Measurements from ENCODE around the gene MARK2.

MARK2 gene

DNA sequence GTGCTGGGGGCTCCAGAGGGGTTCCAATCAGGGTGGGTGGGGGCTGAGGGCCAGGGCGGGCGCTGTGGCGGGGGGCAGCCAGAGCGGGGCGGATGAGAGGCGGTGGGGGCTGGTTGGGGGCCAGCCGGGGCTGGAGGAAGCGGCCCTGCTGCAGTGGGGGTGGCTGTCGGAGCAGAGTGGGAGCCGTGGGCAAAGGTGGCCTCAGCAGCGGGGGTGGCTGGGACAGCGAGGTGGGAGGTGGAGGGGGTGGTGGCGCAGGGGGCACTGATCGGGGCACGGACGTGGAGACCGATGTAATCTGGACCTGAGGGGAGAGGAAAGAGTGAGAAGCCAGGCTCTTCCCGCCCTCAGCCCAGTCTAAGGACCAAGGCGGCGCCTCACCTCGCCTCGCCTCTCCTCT is 73.0 kb downstream of the MARK2 start:
- DNase-seq, result no peak

DNA sequence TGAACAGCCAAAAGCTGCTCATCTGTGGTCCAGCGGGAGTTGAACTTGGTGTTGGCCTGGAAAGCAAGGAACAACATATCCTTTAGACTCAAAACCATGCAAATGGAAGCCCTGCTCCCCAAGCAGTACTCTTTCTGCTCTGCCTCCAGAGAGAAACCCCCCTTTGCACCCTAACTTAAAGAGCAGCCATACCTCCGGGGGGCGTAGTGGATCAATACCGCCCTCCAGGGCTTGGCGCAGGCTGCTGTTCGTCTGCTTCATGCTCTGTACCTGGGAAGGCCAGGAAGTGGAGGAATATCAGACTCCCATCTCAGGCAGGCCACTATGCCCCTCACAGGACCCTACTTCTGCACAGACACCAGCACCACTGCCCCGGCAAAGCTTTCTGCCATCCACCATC is 73.8 kb downstream of the MARK2 start:
- no peak for DNase-seq

DNA sequence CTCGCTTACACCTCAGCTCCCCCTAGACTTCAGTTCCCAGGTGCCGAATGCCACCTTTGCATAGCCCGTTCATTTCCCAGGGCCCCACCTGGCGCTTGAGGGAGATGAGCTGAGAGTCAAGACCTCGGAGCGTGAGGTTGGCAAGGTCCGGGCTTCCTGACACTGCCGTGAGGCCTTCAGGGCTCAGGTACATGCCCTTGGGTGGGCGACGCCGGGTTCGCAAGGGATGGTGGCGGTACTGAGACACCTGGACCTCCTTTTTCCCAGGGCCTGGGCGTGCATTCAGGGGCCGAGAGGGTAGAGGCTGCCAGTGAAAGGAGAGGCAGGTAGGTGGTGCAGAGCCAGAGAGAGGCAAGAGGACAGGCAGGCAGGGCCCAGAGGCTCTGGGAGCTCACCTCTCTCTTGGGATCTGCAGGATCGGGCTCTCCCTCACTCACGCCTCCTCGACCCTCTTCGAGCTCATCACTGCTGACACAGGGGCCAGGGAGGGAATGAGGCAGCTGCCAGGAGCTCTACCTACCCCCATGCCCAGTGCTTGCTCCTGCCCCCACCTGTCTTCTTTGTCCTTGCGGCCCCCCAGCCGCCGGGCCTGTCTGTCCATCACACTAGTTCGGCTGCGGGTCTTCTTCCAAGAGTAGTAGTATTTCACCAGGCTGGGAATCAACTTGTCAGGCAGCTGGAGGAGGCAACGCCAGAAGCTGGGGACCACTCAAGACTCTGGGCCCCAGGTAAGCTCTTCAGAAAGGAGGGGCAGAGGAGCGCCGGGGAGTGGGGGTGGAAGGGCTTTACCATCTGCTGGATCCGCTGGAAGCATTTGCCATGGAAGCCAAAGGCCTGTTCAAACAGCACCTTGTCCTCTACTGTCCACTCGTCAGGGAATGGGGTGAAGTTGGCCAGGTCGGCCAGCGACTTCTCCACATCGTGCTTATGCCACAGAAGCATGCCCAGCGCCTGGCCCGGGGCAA is 75.2 kb downstream of the MARK2 start:
- DNase-seq, result no peak

DNA sequence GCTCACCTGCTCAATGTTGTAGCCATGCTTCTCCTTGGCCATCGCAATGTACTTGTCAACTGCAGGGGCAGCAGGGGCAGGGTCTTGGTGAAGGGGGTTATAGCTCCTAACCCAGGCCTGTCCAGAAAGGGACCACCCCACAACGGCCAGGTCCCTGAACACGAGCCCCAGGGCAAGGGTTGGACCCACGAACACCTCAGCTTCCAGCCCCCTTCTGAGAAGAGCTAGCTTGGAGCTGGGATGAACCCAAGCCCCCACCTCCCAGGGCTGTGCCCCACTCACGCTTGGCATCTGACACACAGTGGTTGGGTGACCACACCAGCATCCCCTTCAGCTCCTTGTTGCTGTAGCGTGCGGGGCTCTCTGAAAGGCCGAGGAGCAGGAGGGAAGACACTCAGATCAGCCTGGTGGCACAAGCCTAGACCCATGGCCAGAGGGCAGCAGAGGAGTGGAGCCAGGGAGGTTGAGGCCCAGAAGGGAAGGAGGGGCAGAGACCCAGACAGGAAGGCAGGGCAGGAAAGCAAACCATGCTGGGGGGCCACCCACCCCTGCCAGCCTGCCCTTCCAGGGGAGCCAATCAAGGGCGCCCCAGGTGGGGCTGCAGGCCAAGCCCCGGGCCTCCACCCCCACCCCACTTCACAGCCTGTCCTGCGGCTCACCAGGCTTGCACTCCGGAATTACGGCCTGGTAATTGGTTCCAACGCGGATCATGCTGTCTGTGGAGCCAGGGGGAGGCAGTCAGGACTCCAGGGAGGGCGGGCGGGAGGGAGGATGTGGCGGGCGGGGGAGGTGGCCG is 76.2 kb downstream of the MARK2 start:
- DNase-seq, result no peak

DNA sequence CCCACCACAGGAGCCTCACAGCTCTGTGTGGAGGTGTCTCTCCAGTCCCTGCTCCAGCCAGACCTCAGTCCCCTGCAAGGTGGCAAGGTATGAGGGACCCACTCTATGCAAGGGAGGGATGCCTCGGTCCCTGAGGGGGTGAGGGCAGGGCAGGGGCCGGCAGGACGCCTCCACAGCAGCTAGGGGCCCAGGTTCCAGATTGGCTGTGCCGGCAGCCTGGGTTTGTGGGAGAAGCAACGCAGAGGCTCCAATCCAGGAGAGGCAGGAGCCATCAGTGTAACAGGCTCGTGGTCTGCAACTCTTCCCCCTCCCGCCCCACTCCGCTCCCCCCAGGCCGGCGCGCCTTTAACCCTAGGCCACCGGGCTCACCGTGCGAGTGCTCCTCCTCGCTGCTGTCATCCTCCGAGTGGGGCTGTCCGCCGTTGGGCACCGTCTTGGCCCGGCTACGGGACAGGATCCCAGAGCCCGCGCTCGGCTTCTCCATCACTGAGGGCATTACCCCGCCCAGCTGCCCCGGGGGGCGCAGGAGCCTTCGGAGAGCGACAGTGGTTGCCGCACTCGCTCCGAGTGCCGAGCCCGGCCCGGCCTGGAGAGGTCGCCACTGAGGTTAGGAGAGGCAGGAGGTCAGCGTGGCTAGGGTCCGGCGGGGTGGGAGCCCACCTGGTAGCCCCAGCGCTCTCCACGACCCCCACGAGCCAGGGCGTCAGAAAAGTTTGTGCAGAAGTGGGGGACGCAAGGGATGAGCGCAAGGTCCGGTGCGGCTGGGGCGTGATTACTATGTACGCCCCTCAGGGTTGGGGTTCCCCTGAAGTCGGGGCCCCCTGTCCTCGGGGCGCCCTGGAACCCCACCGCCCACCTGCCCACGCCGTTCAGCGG is 77.3 kb downstream of the MARK2 start:
- DNase-seq, result peak; percentile 31

DNA sequence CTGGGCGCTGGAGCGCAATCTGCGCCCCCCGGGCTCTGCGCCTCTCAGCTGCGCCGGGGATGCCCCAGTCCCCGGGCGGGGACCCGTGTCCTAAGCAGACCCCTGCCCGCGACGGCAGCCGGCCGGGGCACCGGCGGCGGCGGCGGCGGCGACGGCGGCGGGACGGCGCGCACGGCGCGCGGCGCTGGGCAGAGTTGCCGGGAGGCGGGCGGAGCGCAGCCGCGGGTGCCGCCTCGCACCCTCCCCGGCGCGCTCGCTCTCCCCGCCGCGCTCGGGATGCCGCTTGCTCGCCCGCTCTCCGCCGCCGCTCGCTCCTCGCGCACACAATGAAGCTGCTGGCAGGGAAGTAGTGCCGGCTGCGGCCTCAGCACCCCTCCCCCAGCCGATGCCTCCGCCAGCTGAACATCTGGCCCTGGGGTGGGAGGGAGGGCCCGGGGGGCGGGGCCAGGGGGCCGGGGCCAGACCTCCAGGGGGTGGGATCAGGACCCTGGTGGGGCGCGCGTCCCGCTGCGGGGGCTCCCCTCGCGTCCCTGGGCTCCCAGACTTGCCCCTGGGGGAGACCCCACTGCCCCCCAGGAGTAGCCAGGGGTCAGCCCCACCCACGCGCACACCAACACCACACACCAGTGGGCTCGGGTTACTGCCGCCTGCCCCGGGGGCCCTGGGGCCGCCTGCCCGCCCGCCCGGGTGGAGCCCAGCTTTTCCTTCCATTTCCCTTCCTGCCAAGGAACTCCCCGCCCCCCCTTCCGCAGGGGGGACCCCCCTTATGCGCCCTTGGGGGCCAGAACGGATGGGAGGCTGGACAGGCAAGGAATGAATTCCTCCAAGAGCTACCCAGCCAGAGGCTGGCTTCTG is 78.2 kb downstream of the MARK2 start, which contains the start of gene RCOR2:
TSS of gene RCOR2 (minus strand) at position 328 of the 855 bp plus-strand sequence. CDS start 708 bp downstream, outside the sequence.
- peak; percentile 91 for DNase-seq

DNA sequence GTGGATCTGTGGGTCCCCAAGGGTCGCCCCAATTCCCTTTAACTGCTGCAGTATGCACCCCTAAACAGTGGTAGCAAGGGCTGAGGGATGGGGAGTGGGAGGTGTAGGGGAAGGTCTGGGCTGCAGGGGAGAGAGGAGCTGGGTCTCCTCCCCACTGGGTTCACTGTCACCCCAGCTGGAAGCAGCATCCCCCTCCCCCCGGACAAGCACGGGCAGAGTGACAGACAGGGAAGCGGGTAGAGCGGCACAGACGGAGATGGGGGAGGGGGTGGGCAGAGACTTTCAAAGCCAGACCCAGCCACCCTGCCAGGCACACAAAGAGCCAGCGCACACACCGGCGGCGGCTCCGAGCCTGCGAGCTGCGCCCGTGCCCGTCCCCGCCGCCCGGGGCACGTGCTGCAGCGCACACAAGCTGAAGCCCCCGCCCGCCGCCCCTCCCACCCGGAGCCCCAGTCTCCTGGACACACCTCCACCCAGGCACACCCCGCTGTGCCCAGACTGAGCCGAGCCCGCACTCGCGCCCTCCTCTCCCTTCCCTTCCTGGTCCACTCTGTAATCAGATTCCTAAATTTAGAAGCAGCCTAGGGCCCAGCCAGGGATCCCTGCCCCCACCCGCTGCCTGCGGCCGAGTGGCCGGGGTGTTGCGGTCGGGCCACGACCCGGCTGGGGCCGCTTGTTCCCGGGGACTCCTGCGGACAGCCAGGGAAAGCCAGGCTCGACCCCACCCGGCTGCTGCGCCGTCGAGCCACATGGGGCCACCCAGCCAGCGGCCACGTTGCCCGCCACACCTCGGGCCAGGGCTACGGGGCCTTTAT is 79.0 kb downstream of the MARK2 start:
- DNase-seq, result peak; percentile 96

DNA sequence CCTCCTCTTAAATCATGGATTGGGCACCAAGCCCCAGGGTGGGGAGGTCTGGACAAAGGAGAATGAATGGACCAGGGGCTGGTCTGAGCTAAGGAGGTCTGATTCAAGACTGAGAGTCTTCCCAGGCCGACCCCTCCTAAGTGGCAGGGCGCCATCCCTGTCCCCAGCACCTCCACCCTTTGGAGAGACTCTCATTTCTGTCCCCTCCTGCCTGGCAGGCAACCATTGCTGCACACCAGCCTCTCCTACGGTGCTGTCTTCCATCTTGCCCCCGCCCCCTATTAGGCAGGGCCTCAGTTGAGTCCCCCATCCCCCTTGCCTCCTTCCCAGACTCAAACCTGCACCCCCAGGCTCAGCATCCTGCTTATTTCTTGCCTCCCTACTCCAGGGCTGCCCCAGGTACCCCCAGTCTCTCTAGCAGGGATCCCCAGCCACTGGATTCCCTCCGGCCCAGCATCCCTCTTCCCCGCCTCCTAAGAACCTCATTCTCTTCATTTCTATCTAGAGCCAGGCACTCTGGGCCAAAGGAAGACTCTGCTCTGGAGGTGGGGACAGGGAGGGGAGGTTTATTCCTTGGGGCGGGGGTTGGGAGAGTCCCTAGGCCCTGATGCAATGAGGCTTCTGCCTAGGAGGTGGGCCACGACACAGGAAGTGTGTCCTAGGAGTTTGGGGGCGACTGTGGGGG is 79.7 kb downstream of the MARK2 start:
- peak; percentile 70 for DNase-seq

DNA sequence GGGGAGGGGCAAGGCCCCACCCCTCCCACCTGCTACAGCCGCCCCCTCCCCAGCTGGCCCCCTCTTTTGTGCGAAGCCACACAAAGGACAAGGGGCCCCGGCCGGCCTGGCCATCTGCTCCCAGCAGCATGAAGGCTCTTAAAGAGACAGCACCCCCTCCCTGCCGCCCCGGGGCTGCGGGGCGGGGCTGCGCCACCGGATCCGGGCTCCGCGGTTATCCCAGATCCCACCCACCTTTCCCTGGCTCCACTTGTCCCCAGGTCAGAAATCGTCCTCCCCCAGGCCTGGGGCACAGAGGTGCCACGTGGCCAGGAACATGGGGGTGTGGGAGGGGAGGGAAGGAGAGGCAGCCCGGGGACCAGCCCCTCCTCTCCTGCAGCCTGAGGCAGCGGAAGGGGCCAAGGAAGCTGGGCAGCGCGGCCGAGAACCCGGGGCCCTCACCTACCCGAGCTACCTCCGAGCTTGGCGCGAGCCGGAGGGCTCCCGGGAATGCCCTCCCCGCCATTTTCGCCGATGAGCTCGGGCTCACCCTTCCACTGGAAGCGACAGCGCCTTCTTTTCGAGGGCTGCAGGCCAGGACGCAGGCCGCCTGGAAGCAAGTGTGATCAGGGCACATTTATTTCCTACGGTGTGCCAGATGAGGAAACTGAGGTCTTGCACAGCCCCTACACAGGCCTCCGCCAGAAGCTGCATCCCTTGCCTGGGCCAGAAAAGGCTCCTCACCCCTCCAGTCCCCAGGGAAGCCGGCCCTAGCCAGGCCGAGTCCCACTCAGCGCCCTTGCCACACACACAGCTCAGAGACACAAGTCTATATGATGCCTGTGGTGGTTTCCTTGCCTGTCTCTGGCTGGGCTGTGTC is 80.6 kb downstream of the MARK2 start:
- peak; percentile 88 for DNase-seq

DNA sequence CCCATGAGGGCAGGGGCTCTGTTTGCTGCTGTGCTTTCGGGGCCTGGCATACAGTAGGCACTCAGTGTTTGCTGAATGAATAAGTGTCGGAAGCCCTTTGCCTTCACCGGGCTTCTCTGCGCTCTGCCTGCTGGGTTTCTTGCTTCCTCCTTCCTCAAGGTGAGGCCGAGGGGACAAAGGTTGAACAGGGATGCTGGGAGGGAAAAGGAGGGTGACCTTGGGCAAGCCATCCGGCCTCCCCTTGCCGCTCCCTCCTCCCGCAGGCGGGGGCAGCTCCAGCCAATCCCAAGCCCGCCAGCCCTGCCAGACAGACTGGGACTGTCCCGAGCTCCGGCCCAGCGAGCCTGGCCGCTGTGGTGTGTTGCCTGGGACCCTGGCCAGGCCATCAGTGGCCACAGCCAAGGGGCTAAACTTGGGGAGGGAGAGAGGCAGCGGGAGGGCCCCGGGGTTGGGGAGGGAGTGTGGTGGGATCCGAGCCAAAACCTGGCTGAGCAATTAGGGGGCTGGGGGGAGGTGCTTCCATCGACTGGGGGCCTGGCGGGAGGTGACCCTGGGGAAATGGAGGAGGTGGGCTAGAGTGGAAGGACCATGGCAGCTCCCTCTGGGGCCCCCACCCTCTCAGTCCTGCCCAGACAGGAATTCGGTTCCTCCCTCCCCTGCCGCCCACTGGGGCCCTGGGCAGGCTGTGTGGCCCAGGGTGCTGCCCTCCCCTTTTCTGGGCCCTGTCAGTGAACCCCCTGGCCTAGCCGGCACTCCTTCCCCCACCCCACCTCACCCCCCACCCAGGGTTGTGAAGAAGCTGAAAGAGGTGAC is 81.4 kb downstream of the MARK2 start:
- DNase-seq, result peak; percentile 75

DNA sequence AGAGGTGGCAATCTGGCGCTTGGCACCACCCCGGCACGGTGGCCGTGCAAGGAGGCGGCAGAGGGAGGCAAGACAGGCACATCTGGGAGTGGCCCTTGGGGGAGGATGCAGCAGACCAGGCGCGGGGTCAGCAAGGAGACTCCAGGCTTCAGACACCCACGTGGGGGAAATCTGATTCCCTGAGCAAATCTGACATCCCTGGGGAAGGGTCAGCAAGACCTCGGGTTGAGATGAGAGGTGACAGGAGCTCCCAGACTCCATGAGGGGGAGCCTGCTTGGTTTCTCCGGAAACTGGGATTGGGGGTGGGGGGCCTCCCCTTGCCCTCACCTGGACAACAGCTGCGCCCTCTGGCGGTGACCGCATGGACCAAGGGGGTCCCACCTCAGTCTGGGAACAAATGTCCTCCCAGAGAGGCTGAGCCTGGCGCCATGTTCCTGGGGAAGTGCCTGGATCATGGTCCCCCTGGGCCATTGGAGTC is 82.1 kb downstream of the MARK2 start:
- DNase-seq, result no peak

DNA sequence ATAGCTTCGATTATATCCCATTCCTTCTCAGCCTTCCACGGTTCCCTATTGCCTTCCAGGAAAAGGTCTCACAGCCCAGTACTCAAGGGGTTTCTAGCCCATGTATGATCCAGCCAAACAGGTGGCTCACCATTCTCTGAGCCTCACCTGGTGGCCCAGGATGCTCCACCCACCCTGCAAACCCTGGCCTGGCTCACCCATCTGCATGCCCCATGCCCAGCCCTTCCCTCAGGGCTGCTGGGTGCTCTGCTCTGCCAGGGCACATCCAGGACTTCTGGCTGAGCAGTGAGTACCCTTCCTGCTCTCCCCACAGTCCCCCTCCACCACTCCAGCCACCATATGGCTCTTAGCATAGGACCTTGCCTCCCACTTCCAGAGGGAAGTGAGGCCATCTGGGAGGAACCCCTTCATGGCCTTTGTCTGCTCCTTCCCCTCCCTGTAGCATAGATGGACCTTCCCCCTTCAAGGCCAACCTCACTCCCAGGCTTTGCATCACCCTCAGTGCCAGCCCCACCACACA is 83.8 kb downstream of the MARK2 start:
- peak; percentile 34 for DNase-seq

DNA sequence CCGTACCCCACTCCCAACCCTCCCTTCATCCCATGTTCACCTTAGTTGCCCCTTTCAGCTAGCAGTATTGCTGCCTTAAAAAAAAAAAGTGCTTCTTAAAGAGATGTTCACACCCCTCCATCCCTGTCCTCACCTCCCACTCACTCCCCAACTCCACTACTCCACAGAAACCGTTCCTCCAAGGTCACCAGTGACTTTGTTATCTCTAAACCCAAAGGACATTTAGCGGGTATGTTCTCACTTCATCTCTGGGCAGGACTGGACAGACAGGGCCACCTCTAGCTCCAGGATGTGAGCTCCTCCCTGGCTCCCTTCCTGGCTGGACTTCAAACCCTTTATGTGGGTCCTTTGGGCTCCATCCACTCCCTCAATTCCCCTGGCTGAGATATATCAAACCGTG is 84.4 kb downstream of the MARK2 start:
- DNase-seq, result no peak

DNA sequence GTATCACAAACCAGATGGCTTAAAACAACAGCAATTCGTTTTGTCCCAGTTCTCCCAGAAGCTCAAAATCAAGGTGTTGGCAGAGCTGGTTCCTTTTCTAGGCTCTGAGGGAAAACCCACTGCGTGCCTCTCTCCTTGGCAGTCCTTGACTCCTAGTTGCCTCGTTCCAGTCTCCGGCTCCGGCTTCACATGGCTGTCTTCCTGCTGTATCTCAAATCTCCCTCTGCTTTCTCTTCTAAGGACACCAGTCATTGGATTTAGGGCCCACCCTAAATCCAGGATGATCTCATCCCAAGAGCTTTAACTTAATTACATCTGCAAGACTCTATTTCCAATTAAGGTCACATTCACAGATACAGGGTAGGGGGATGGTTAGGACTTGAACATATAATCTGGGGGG is 90.7 kb downstream of the MARK2 start:
- DNase-seq, result no peak

DNA sequence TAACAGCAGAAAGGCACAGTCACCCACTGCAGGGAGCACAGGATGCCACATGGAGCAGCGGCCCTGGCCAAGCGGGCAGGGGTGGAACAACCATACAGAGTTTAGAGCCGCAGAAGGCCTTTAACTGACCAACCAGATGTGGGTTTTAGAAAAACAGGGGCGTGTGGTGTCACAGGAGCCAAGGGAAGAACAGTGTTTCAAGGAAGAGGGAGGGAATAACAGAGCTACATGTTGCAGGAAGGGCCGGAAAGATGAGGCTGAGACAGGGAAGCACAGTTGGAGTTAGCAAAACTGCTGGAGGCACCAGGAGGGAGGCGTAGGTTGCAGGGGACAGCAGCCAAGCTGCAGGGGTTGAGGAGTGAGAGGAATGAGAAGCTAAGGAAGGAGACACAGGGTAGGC is 92.1 kb downstream of the MARK2 start:
- no peak for DNase-seq

DNA sequence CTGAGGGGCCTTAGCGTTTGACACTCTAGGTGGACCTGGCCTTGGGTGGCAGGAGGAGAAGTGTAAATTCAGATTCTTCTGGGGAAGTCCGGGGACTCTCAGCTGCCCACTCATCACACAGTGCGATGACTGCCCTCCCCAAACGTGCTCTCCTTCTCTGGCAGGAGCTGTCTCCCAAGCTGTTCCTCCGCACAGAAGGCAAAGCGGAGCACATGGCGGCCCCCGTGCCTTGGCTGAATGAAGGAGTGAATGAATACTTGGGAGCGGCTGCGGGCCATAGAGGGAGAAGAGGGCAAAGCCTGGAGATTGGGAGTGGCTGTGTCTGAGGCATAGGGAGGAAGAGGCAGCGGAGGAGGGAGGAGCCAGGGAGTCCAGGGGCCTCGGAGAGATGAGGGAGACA is 93.0 kb downstream of the MARK2 start:
- no peak for DNase-seq

DNA sequence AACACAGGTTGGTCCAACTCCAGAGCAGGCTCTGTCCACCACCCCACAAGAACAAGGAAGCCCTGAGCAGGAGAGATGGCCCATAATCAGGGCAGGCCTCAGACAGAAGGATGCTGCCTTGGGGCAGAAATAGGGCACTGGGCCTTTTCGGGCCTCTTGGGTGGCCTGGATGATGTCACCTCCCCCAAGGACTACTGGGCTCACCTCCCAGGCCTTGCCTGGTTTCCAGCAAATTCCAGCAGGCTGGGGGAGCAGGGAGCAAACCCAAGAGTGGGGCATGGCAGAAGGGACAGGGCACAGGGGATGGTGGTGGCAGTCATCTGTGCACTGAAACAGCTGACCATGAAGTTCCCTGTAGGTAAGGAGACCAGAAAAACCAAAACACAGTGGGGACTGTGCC is 94.5 kb downstream of the MARK2 start:
- DNase-seq, result no peak

Data from NCI-H510A treated with DMSO at 0.1 percent for 48 hours (cell line).